Measurements from ENCODE around the gene CFAP20DC. TPM values are rescaled to one million over a fixed set of nuclear protein-coding genes. Genes with fewer than 3 reads are reported as not detected.

Gene CFAP20DC
- total and polyA plus RNA-seq, 2 of the 4 experiments (the other 2 are of a cell fraction): 1.2 to 1.6 TPM

- H3K9ac ChIP-seq (ENCODE audit: low read depth, low read length): no peak overlapping the region
- H3K27ac ChIP-seq (ENCODE audit: insufficient read depth, low read length): no peak overlapping the region
- no peaks in the 10 kb centered on the region for H3K36me3 ChIP-seq (ENCODE audit: control insufficient read depth, insufficient read depth, low read length)
- WGBS, 2 experiments (ENCODE audit: extremely low coverage in 2 of 2, insufficient read length in 1 of 2): no CpG with 5 or more reads among the region's 4 CpGs
- H3K4me1 ChIP-seq (ENCODE audit: control insufficient read depth, insufficient read depth, low read length): no peaks in the 10 kb centered on the region
- no peak for TF ChIP-seq RAD21 (IDR thresholded peaks at IDR 0.05; ENCODE audit: low read length)
- no peak for TF ChIP-seq BHLHE40 (IDR thresholded peaks at IDR 0.05; ENCODE audit: low read depth, low read length)
- no peak for TF ChIP-seq CHD1 (IDR thresholded peaks at IDR 0.05; ENCODE audit: low read depth, low read length)
- TF ChIP-seq ELK1 (IDR thresholded peaks at IDR 0.05; ENCODE audit: borderline replicate concordance, low read depth, low read length): no peak
- TF ChIP-seq SMC3 (IDR thresholded peaks at IDR 0.05; ENCODE audit: low read depth, low read length): no peak
- no peak for TF ChIP-seq RFX5 (IDR thresholded peaks at IDR 0.05; ENCODE audit: low read depth, low read length)
- TF ChIP-seq CEBPB (IDR thresholded peaks at IDR 0.05; ENCODE audit: low read depth, low read length): no peak
- no peak for TF ChIP-seq POLR2A (IDR thresholded peaks at IDR 0.05; ENCODE audit: low read depth, low read length)
- TF ChIP-seq, protein P1, sequence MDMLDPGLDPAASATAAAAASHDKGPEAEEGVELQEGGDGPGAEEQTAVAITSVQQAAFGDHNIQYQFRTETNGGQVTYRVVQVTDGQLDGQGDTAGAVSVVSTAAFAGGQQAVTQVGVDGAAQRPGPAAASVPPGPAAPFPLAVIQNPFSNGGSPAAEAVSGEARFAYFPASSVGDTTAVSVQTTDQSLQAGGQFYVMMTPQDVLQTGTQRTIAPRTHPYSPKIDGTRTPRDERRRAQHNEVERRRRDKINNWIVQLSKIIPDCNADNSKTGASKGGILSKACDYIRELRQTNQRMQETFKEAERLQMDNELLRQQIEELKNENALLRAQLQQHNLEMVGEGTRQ (IDR thresholded peaks at IDR 0.05; ENCODE audit: low read depth, low read length): no peak
- no peak for TF ChIP-seq RCOR1 (IDR thresholded peaks at IDR 0.05; ENCODE audit: insufficient replicate concordance, low read length)
- no peak for TF ChIP-seq FOS (IDR thresholded peaks at IDR 0.05; ENCODE audit: low read depth, low read length)
- TF ChIP-seq MAZ (IDR thresholded peaks at IDR 0.05; ENCODE audit: borderline replicate concordance, low read depth, low read length): no peak
- no peak overlapping the region for H3K14ac ChIP-seq (replicated peaks; ENCODE audit: low read depth, low read length)
- in situ Hi-C loops (cut with MboI; ENCODE audit: low sequenced_read_pairs) (no loop called here), dilution Hi-C loops (cut with HindIII; ENCODE audit: low sequenced_read_pairs, unreplicated experiment) (no loop called here), intact Hi-C loops (cut with micrococcal nuclease) (no loop called here)
- no peak for DNase-seq
- no peaks in the 10 kb centered on the region for H3K9me3 ChIP-seq (ENCODE audit: control insufficient read depth, insufficient read depth, low read length)
- ATAC-seq (ENCODE audit: low read depth): no peak
- H2BK120ac ChIP-seq (ENCODE audit: low read depth, low read length): no peak overlapping the region
- BruUV-seq (replicated peaks): no TSS peak
- no peak overlapping the region for H3K23ac ChIP-seq (ENCODE audit: low read depth, low read length)
- H3K27me3 ChIP-seq (ENCODE audit: control insufficient read depth, insufficient read depth, low read length): no peaks in the 10 kb centered on the region; the same call in 1 of the 2 replicates
- no peak overlapping the region for H3K18ac ChIP-seq (ENCODE audit: low read depth, low read length)
- ChIA-PET CTCF (no interaction called here), POLR2A (ENCODE audit: unreplicated experiment) (no interaction called here)
- H2BK5ac ChIP-seq (ENCODE audit: low read depth, low read length, poor library complexity, severe bottlenecking): no peak overlapping the region
- H3K4me2 ChIP-seq (ENCODE audit: low read depth, low read length): no peak overlapping the region
- H4K91ac ChIP-seq (ENCODE audit: insufficient read depth, low read depth, low read length): no peak overlapping the region
- H3K56ac ChIP-seq (ENCODE audit: extremely low read depth, insufficient read depth, low read length): no peak overlapping the region
- H4K20me1 ChIP-seq (ENCODE audit: insufficient read depth, low read length): no peaks in the 10 kb centered on the region
- H2BK15ac ChIP-seq (ENCODE audit: low read depth, low read length): no peak overlapping the region
- H2BK20ac ChIP-seq (ENCODE audit: low read depth, low read length): no peak overlapping the region
- no peaks in the 10 kb centered on the region for H3K79me1 ChIP-seq (ENCODE audit: low read depth in 1 of 2, low read length in 2 of 2)
- H2AK9ac ChIP-seq (replicated peaks; ENCODE audit: low read depth, low read length, poor library complexity): no peak overlapping the region
- no peak overlapping the region for H3K4ac ChIP-seq (ENCODE audit: low read depth, low read length)
- H4K8ac ChIP-seq (ENCODE audit: low read depth in 2 of 2, low read length in 2 of 2): no peak overlapping the region
- H3K9me1 ChIP-seq (ENCODE audit: insufficient read depth, low read length): 0 out of 2 replicates have a peak, but pooled peaks cover 2% of the 10 kb centered on the region
- no peak overlapping the region for H4K5ac ChIP-seq (ENCODE audit: low read depth, low read length)
- H3K4me3 ChIP-seq (ENCODE audit: insufficient read depth, low read depth, low read length): no peak overlapping the region
- no peak overlapping the region for H2AK5ac ChIP-seq (ENCODE audit: low read depth, low read length)
- H2AFZ ChIP-seq (replicated peaks; ENCODE audit: low read length, poor library complexity): no peak overlapping the region
These were observed 255.1 kb downstream of the CFAP20DC start for GRCh38 chr3:58794750-58795149.
